WERI-Rb-1 (cell line): ENCODE data around the gene CFAP299.
A peak's percentile ranks its signal among the peaks of the same experiment; 100 is the strongest.

Source experiments
- DNase-seq: peaks from one replicate; pipeline ENCODE4 v3.0.0-alpha.2; 2020
- H3K27ac ChIP-seq: fragments of 250-450 bp; sonication (Bioruptor Pico); 2 replicates; pipeline ENCODE4 v1.5.1; 2020; ENCODE audit warnings: mild to moderate bottlenecking, moderate library complexity
- H3K27me3 ChIP-seq: fragments of 250-450 bp; sonication (Bioruptor Pico); 2 replicates; pipeline ENCODE4 v1.5.1; 2021; ENCODE audit warnings: mild to moderate bottlenecking, low read depth, moderate library complexity; ENCODE audit not compliant: insufficient read depth, severe bottlenecking
- H3K36me3 ChIP-seq: fragments of 250-450 bp; sonication (Bioruptor Pico); 2 replicates; pipeline ENCODE4 v1.5.1; 2020; ENCODE audit warnings: mild to moderate bottlenecking, moderate library complexity
- H3K4me3 ChIP-seq: 2 replicates; pipeline ENCODE4 v1.5.1; 2011; ENCODE audit warnings: low read depth, mild to moderate bottlenecking, control low read depth, low read length
- H3K9me3 ChIP-seq: fragments of 250-450 bp; sonication (Bioruptor Pico); 2 replicates; pipeline ENCODE4 v1.5.1; 2021; ENCODE audit warnings: mild to moderate bottlenecking, moderate library complexity; ENCODE audit not compliant: severe bottlenecking
- TF ChIP-seq, protein P1 (sequence below): IDR thresholded peaks from 2 replicates; pipeline ENCODE4 v1.5.1; 2011; ENCODE audit warnings: low read depth, mild to moderate bottlenecking, control low read depth, inconsistent platforms, low read length

CFAP299 gene

DNA sequence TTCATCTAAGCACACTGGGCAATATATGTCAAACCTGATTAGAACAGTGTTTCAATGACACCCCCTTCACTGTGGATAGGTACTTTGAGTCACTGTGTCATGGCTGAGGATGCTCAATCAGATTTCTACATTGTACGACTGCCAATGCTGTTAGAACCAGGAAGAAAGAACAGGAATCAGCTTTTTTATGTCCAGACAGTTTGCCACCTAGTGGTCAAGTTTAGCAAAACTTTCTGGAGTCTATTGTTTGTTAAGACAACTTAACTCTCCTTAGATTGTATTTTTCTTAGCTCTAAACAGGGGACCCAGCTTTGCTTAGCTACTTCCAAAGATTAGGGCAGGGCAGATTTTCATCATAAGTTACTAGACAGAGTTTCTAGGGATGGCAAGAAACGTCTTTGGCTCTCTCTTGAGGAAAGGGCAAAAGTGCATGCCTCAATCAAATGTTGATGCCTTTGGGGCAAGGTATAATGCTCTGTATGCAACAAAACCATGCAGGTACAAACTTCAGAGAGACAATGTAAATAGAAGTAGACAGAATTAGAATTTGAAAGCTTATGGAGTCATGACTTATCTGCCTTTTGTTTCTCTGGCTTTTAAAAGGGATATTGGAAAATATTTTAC, 654.5 kb downstream of the CFAP299 start:
- no peak overlapping the region for H3K4me3 ChIP-seq
- TF ChIP-seq, protein P1, sequence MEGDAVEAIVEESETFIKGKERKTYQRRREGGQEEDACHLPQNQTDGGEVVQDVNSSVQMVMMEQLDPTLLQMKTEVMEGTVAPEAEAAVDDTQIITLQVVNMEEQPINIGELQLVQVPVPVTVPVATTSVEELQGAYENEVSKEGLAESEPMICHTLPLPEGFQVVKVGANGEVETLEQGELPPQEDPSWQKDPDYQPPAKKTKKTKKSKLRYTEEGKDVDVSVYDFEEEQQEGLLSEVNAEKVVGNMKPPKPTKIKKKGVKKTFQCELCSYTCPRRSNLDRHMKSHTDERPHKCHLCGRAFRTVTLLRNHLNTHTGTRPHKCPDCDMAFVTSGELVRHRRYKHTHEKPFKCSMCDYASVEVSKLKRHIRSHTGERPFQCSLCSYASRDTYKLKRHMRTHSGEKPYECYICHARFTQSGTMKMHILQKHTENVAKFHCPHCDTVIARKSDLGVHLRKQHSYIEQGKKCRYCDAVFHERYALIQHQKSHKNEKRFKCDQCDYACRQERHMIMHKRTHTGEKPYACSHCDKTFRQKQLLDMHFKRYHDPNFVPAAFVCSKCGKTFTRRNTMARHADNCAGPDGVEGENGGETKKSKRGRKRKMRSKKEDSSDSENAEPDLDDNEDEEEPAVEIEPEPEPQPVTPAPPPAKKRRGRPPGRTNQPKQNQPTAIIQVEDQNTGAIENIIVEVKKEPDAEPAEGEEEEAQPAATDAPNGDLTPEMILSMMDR, result peak; percentile 56
- no peaks in the 10 kb centered on the region for H3K36me3 ChIP-seq
- no peak overlapping the region for H3K27ac ChIP-seq
- no peaks in the 10 kb centered on the region for H3K9me3 ChIP-seq
- no peaks in the 10 kb centered on the region for H3K27me3 ChIP-seq
- peak; percentile 15 for DNase-seq

DNA sequence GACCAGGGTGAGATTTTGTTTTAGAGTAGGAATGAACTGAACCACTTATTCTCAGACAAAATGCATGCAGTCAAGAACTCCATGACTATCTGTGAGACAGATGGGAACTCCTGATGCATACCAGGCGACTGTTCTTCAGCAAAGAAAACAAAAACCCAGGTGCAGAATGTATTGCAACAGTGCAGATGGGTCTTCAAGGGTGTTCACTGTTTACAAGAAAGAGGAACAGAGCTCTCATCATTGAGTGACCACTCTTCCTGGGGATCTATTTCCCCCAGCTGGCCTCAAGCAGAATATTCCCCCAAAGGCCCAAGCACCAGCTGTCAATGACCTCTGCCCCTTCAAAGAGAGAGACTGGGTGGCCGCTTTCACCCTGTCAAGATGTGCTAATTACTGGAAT, 655.3 kb downstream of the CFAP299 start:
- no peak for DNase-seq
- no peak overlapping the region for H3K4me3 ChIP-seq
- H3K27ac ChIP-seq, result no peak overlapping the region
- H3K9me3 ChIP-seq, result no peaks in the 10 kb centered on the region
- no peaks in the 10 kb centered on the region for H3K36me3 ChIP-seq
- TF ChIP-seq, protein P1, result no peak
- no peaks in the 10 kb centered on the region for H3K27me3 ChIP-seq

DNA sequence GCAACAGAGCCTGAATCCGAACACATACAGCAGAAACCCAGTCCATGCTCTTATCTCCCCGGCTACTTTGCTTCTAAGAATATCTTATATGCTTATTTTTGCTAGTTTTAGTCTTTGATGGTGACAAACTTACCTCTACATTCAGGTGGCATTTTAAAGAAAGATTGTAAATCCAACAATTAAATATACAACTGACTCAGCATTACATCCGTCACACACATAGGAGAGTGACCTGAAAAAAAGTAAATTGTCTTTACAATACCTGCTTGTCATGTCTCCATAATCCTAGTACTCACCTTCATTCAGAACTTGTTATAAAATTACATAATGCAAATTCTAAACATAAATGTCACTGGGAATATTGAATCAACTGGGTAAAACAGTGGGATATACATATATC, 664.4 kb downstream of the CFAP299 start:
- Histone ChIP-seq H3K36me3 (no peaks in the 10 kb centered on the region), H3K27me3 (peaks cover 5% of the 10 kb centered on the region), H3K9me3 (no peaks in the 10 kb centered on the region), H3K27ac (no peak overlapping the region), H3K4me3 (no peak overlapping the region)
- TF ChIP-seq, protein P1, result no peak
- no peak for DNase-seq

DNA sequence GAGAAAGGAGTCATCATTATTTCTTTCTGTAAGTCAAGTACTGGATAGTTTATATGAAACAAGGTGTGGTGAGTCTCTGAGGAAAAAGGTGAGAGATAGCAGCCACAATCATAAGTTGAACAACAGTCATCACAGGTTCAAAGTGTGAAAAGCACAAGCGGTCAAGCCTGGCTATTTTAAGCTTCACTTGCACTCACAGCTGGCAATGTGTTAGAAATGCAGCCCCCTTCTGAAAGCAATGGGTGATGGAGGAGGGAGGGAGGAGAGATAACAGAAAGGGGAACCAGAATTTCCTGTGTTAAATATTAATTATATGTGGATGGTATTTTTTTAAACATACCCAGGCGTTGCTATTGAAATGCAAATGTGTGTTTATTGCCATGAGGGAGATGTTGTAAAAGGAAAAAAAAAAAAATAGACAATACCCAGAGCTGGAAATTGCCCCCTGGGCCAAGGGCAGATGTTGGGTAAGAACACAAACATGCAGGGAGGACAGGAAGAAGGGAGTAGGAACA, 668.1 kb downstream of the CFAP299 start:
- Histone ChIP-seq H3K4me3 (no peak overlapping the region), H3K36me3 (no peaks in the 10 kb centered on the region), H3K9me3 (no peaks in the 10 kb centered on the region), H3K27me3 (peaks cover 5% of the 10 kb centered on the region), H3K27ac (no peak overlapping the region)
- TF ChIP-seq, protein P1, result no peak
- no peak for DNase-seq

DNA sequence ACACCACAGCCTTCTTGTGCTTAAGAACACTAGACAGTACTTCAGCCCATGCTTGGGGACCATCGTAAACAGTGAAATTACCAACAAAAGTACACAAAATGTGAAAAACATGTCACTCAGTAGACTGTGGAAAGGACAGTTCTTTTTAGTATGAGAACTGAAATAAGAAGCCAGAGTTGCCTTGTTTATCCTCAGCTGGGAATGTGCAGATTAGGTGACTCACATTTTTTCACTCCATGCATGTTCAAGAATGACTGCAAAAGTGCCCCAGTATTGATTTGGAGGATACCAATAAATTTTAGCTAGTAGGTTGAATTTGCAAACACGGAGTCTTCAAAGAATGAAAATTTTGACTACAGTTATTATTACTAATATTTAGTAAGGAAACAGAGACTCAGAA, 671.9 kb downstream of the CFAP299 start:
- DNase-seq, result no peak
- Histone ChIP-seq H3K27ac (no peak overlapping the region), H3K36me3 (no peaks in the 10 kb centered on the region), H3K4me3 (no peak overlapping the region), H3K27me3 (peaks cover 5% of the 10 kb centered on the region), H3K9me3 (no peaks in the 10 kb centered on the region)
- TF ChIP-seq, protein P1, result no peak
